ENCODE measurements around the gene TCTN3. TPM values are rescaled to one million over a fixed set of nuclear protein-coding genes. Genes with fewer than 3 reads are reported as not detected.

The TCTN3 gene
- 10 to 100 TPM; 53.5 to 57.7 TPM for total RNA-seq
- polyA plus RNA-seq (2013, experiment 1 of 2), result 63.9 TPM
- polyA plus RNA-seq (2013, experiment 2 of 2), result 57.0 TPM
- long read RNA-seq, experiment 1, transcript TCTN3-207 (14 exons, 2,739 nt), result major isoform, 22 of 50 reads
- long read RNA-seq, experiment 1, partial matches to known transcripts, result 21 of 50 reads
- long read RNA-seq, experiment 1, other reads (novel, unspliced or antisense), result 6 of 50 reads
- long read RNA-seq, experiment 2, transcript TCTN3-207 (14 exons, 2,739 nt), result major isoform, 177 of 199 reads
- long read RNA-seq, experiment 2, partial matches to known transcripts, result 5 of 199 reads
- long read RNA-seq, experiment 2, other reads (novel, unspliced or antisense), result 14 of 199 reads
- long read RNA-seq, experiment 3, transcript TCTN3-207 (14 exons, 2,739 nt), result major isoform, 412 of 455 reads
- long read RNA-seq, experiment 3, partial matches to known transcripts, result 7 of 455 reads
- long read RNA-seq, experiment 3, other reads (novel, unspliced or antisense), result 32 of 455 reads
- long read RNA-seq, experiment 4, transcript TCTN3-207 (14 exons, 2,739 nt), result major isoform, 52 of 65 reads
- long read RNA-seq, experiment 4, partial matches to known transcripts, result 6 of 65 reads
- long read RNA-seq, experiment 4, other reads (novel, unspliced or antisense), result 5 of 65 reads

GRCh38 chr10:95693668-95694534, at the start of gene TCTN3:
Gene TCTN3 (minus strand): TSS chr10:95693927. CDS start chr10:95693899, 28 bp downstream.
- Mint-ChIP-seq H3K4me3 (peak within 1 kb of the TSS; percentile 89), H3K36me3 (ENCODE audit: low read depth) (peaks cover 29% of the 10 kb centered on the region)
- WGBS, 2 experiments (ENCODE audit: insufficient coverage in 1 of 2, insufficient read length in 1 of 2), result 0% methylated on average over 27 to 53 of the region's 53 CpGs

GRCh38 chr10:95742962-95743535, 49.3 kb upstream of the TCTN3 start:
- no peak overlapping the region for H3K27ac Mint-ChIP-seq
- no peak for TF ChIP-seq CTCF (conservative IDR thresholded peaks at IDR 0.05)
- H3K4me3 ChIP-seq (ENCODE audit: low read length), result no peak overlapping the region

More at GRCh38 chr10:95693668-95694534, at the start of gene TCTN3:
- peak within 1 kb of the TSS; percentile 60 for H3K27ac ChIP-seq (ENCODE audit: low read depth, low read length)
- H3K27ac Mint-ChIP-seq, result peak within 1 kb of the TSS; percentile 99
- H3K9ac ChIP-seq (ENCODE audit: extremely low read depth, low read length, poor library complexity, severe bottlenecking), result peak within 1 kb of the TSS; percentile 88
- H3K4me1 ChIP-seq (ENCODE audit: control insufficient read depth, insufficient read depth, low read length), result no peaks in the 10 kb centered on the region
- H3K9me3 ChIP-seq (ENCODE audit: control insufficient read depth, low read length), result peaks cover 30% of the 10 kb centered on the region
- peak; percentile 100 for TF ChIP-seq CTCF (conservative IDR thresholded peaks at IDR 0.05)
- H3K36me3 ChIP-seq (ENCODE audit: control insufficient read depth, insufficient read depth, low read length), result peaks cover 28% of the 10 kb centered on the region
- peaks cover 2% of the 10 kb centered on the region for H3K27me3 Mint-ChIP-seq (ENCODE audit: insufficient read depth)
- no peaks in the 10 kb centered on the region for H3K27me3 ChIP-seq (ENCODE audit: control insufficient read depth, insufficient read depth, low read length, poor library complexity, severe bottlenecking)
- H3K9me3 Mint-ChIP-seq, result peaks cover 22% of the 10 kb centered on the region
- H3K4me3 ChIP-seq (ENCODE audit: low read length), result peak within 1 kb of the TSS; percentile 93
- H3K4me1 Mint-ChIP-seq, result peaks cover 17% of the 10 kb centered on the region
- peak; percentile 98 for DNase-seq

GRCh38 chr10:95742485-95742884, 48.8 kb upstream of the TCTN3 start:
- H3K36me3 ChIP-seq (ENCODE audit: control insufficient read depth, insufficient read depth, low read length), result no peaks in the 10 kb centered on the region
- H3K4me3 ChIP-seq (ENCODE audit: low read length), result no peak overlapping the region
- no peaks in the 10 kb centered on the region for H3K9me3 Mint-ChIP-seq
- DNase-seq, result no peak
- peaks cover 9% of the 10 kb centered on the region for H3K4me1 Mint-ChIP-seq
- H3K27ac Mint-ChIP-seq, result peak overlapping the region; percentile 65
- no peaks in the 10 kb centered on the region for H3K27me3 ChIP-seq (ENCODE audit: control insufficient read depth, insufficient read depth, low read length, poor library complexity, severe bottlenecking)
- no peaks in the 10 kb centered on the region for H3K27me3 Mint-ChIP-seq (ENCODE audit: insufficient read depth)
- no peaks in the 10 kb centered on the region for H3K9me3 ChIP-seq (ENCODE audit: control insufficient read depth, low read length)
- H3K27ac ChIP-seq (ENCODE audit: low read depth, low read length), result no peak overlapping the region
- TF ChIP-seq CTCF (conservative IDR thresholded peaks at IDR 0.05), result no peak
- H3K4me1 ChIP-seq (ENCODE audit: control insufficient read depth, insufficient read depth, low read length), result no peaks in the 10 kb centered on the region
- no peak overlapping the region for H3K9ac ChIP-seq (ENCODE audit: extremely low read depth, low read length, poor library complexity, severe bottlenecking)
- WGBS, 2 experiments (ENCODE audit: insufficient coverage in 1 of 2, insufficient read length in 1 of 2), result 91 to 97% methylated on average over 1 to 3 of the region's 3 CpGs
- no peak overlapping the region for H3K4me3 Mint-ChIP-seq
- no peaks in the 10 kb centered on the region for H3K36me3 Mint-ChIP-seq (ENCODE audit: low read depth)

More at GRCh38 chr10:95742962-95743535, 49.3 kb upstream of the TCTN3 start:
- Mint-ChIP-seq H3K4me1 (peaks cover 9% of the 10 kb centered on the region), H3K36me3 (ENCODE audit: low read depth) (no peaks in the 10 kb centered on the region), H3K9me3 (no peaks in the 10 kb centered on the region), H3K4me3 (no peak overlapping the region), H3K27me3 (ENCODE audit: insufficient read depth) (no peaks in the 10 kb centered on the region)
- H3K4me1 ChIP-seq (ENCODE audit: control insufficient read depth, insufficient read depth, low read length), result no peaks in the 10 kb centered on the region
- H3K36me3 ChIP-seq (ENCODE audit: control insufficient read depth, insufficient read depth, low read length), result no peaks in the 10 kb centered on the region
- no peaks in the 10 kb centered on the region for H3K9me3 ChIP-seq (ENCODE audit: control insufficient read depth, low read length)
- H3K9ac ChIP-seq (ENCODE audit: extremely low read depth, low read length, poor library complexity, severe bottlenecking), result no peak overlapping the region
- H3K27me3 ChIP-seq (ENCODE audit: control insufficient read depth, insufficient read depth, low read length, poor library complexity, severe bottlenecking), result no peaks in the 10 kb centered on the region
- H3K27ac ChIP-seq (ENCODE audit: low read depth, low read length), result no peak overlapping the region
- WGBS, 2 experiments (ENCODE audit: insufficient coverage in 1 of 2, insufficient read length in 1 of 2), result 80 to 91% methylated on average over 1 to 2 of the region's 2 CpGs
- DNase-seq, result no peak

All from endodermal cell (in vitro differentiated cells).